ENCODE measurements around the gene C20orf141. TPM values are rescaled to one million over a fixed set of nuclear protein-coding genes. Genes with fewer than 3 reads are reported as not detected.

Gene C20orf141
- total RNA-seq, 3 donors from 2014 or later (not counting 1 experiment from before 2014, with no cell fraction given) = not detected

DNA sequence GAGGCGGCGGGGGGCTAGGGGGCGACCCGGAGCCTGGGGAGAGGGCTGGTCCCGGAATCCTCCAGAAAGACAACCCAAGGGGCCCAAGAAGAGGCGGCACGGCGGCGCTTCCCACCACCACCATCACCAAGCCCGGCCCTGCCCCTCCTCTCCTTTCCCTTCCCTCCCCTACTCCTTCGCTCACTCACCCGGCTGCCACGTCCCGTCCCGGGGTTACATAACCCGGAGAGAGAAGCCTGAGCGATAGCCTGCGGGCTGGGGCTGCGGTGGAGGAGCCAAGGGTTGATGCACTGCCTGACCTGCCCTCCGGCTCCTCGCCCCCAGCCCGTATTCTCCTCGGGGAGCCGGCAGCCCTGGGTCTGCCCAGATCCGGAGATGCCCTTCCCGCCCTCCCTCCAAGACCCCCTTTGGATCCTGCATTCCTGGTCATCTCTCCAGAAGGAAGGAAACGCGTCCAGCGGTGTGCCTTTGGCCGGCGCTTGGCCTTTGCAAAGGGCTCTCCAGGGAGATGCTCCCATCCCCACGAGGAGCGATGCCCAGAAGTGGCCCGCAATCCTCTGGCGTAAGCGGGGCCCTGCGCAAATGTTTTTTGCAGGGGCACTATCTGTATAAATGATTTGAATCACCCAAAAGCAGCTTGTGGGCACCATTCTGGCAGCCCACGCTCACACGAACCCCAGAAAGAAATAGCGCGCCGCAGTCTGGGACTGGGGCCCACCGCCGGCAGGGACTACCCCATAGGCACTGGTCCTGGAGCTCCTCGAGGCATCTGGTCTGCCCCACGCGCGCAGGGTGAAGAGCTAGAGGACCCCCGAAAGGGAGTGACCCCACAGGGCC is 9.7 kb upstream of the C20orf141 start:
- TF ChIP-seq, protein P1, sequence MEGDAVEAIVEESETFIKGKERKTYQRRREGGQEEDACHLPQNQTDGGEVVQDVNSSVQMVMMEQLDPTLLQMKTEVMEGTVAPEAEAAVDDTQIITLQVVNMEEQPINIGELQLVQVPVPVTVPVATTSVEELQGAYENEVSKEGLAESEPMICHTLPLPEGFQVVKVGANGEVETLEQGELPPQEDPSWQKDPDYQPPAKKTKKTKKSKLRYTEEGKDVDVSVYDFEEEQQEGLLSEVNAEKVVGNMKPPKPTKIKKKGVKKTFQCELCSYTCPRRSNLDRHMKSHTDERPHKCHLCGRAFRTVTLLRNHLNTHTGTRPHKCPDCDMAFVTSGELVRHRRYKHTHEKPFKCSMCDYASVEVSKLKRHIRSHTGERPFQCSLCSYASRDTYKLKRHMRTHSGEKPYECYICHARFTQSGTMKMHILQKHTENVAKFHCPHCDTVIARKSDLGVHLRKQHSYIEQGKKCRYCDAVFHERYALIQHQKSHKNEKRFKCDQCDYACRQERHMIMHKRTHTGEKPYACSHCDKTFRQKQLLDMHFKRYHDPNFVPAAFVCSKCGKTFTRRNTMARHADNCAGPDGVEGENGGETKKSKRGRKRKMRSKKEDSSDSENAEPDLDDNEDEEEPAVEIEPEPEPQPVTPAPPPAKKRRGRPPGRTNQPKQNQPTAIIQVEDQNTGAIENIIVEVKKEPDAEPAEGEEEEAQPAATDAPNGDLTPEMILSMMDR (IDR thresholded peaks at IDR 0.05) = no peak
- no peaks in the 10 kb centered on the region for H3K36me3 ChIP-seq (ENCODE audit: control insufficient read depth, insufficient read depth, low read length)
- H3K27me3 Mint-ChIP-seq (ENCODE audit: low read depth in 2 of 2) = peaks cover 52 to 58% of the 10 kb centered on the region in 2 donors
- intact Hi-C loops (cut with micrococcal nuclease) = no loop called here
- 23% methylated on average over 49 of the region's 49 CpGs for WGBS (ENCODE audit: insufficient coverage)
- no peak overlapping the region for H3K4me3 ChIP-seq (ENCODE audit: low read length)
- no peak overlapping the region for H3K4me3 Mint-ChIP-seq
- no peaks in the 10 kb centered on the region for H3K9me3 ChIP-seq (ENCODE audit: control insufficient read depth, insufficient read depth, low read length)
- DNase-seq (no peak), ATAC-seq (no peak)
- H3K27ac Mint-ChIP-seq = no peak overlapping the region
- no peaks in the 10 kb centered on the region for H3K9me3 Mint-ChIP-seq
- H3K27me3 ChIP-seq (ENCODE audit: control insufficient read depth, insufficient read depth, low read length) = peaks cover 24% of the 10 kb centered on the region
- peaks cover 13 to 17% of the 10 kb centered on the region in 2 donors for H3K4me1 Mint-ChIP-seq
- peaks cover 6% of the 10 kb centered on the region for H3K36me3 Mint-ChIP-seq
- H3K4me1 ChIP-seq (ENCODE audit: control insufficient read depth, insufficient read depth, low read length) = peaks cover 13% of the 10 kb centered on the region
- H3K27ac ChIP-seq (ENCODE audit: low read length) = no peak overlapping the region

DNA sequence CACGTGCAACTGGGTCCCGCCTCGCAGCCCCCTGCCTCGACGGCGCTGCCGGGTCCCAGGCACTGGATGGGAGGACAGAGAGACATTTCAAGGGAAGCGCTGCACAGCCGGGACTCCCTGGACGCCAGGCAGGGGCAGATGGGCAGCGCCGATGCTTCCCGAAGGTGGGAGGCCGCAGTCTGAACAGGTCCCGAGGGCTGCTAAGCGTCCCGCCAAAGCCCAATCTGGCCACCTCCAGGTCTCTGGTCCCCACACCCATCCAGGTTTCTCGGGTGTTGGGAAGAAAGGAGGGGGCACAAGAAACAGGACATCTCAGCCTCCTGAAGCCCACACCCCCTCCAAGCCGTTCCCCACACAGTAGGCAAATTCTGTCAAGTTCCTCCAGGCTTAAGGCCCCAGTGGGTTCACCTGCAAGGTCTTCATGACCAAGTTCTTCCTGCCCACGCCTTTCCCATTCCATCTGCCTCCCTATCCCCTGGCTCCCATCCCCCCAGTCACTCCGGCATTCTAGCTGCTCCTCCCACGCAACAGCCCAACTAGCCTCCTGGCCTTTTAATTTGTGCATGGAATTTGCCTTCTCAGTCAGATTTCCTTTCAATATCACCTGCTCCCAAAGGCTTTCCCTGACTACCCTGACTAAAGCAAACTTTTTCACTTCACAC is 9.0 kb upstream of the C20orf141 start:
- WGBS (ENCODE audit: insufficient coverage) = 70% methylated on average over 21 of the region's 22 CpGs
- H3K27me3 ChIP-seq (ENCODE audit: control insufficient read depth, insufficient read depth, low read length) = peaks cover 23% of the 10 kb centered on the region
- H3K4me3 Mint-ChIP-seq = no peak overlapping the region
- no peak overlapping the region for H3K27ac Mint-ChIP-seq
- peaks cover 7 to 13% of the 10 kb centered on the region in 2 donors for H3K4me1 Mint-ChIP-seq
- H3K36me3 ChIP-seq (ENCODE audit: control insufficient read depth, insufficient read depth, low read length) = no peaks in the 10 kb centered on the region
- H3K9me3 Mint-ChIP-seq = no peaks in the 10 kb centered on the region
- intact Hi-C loops (cut with micrococcal nuclease) = no loop called here
- no peak overlapping the region for H3K27ac ChIP-seq (ENCODE audit: low read length)
- peaks cover 8% of the 10 kb centered on the region for H3K4me1 ChIP-seq (ENCODE audit: control insufficient read depth, insufficient read depth, low read length)
- peaks cover 49 to 56% of the 10 kb centered on the region in 2 donors for H3K27me3 Mint-ChIP-seq (ENCODE audit: low read depth in 2 of 2)
- TF ChIP-seq, protein P1 (IDR thresholded peaks at IDR 0.05) = no peak
- H3K36me3 Mint-ChIP-seq = peaks cover 6% of the 10 kb centered on the region
- H3K9me3 ChIP-seq (ENCODE audit: control insufficient read depth, insufficient read depth, low read length) = no peaks in the 10 kb centered on the region
- no peak overlapping the region for H3K4me3 ChIP-seq (ENCODE audit: low read length)
- no peak for DNase-seq
- no peak for ATAC-seq

DNA sequence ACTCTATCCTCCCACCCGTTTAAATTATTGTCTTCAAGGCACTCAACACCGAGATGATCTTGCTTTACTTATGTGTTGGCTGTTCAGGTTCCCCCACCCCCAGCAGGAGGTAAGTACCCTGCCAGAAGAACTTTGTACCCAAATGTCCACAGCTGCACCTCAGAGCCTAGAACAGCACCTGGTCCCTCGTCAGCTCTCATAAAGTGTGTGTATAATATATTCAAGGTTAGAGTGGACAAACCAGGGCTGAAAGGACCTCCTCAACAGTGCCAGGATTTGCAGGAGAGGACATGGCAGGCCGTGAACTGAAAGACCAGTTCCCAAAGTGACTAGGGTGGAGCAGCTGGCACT is 8.5 kb upstream of the C20orf141 start:
- peaks cover 2 to 8% of the 10 kb centered on the region in 2 donors for H3K4me1 Mint-ChIP-seq
- no peak for DNase-seq
- TF ChIP-seq, protein P1 (IDR thresholded peaks at IDR 0.05) = no peak
- WGBS (ENCODE audit: insufficient coverage) = 74% methylated on average over 3 of the region's 4 CpGs
- no peak overlapping the region for H3K4me3 ChIP-seq (ENCODE audit: low read length)
- peaks cover 6% of the 10 kb centered on the region for H3K36me3 Mint-ChIP-seq
- H3K36me3 ChIP-seq (ENCODE audit: control insufficient read depth, insufficient read depth, low read length) = no peaks in the 10 kb centered on the region
- H3K9me3 Mint-ChIP-seq = peaks cover 0 to under 1% of the 10 kb centered on the region in 2 donors
- H3K4me1 ChIP-seq (ENCODE audit: control insufficient read depth, insufficient read depth, low read length) = peaks cover 3% of the 10 kb centered on the region
- H3K27me3 ChIP-seq (ENCODE audit: control insufficient read depth, insufficient read depth, low read length) = peaks cover 23% of the 10 kb centered on the region
- no peak overlapping the region for H3K27ac ChIP-seq (ENCODE audit: low read length)
- intact Hi-C loops (cut with micrococcal nuclease) = no loop called here
- no peak overlapping the region for H3K4me3 Mint-ChIP-seq
- peaks cover 50 to 56% of the 10 kb centered on the region in 2 donors for H3K27me3 Mint-ChIP-seq (ENCODE audit: low read depth in 2 of 2)
- no peak overlapping the region for H3K27ac Mint-ChIP-seq
- H3K9me3 ChIP-seq (ENCODE audit: control insufficient read depth, insufficient read depth, low read length) = no peaks in the 10 kb centered on the region
- no peak for ATAC-seq

Data from natural killer cell (primary cell).